PFSK-1 (cell line): Measurements from ENCODE around the gene MACROD1.

Source experiments
- FOXP2 ChIP-seq: optimal IDR thresholded peaks from 2 replicates; pipeline ENCODE3; 2011; ENCODE audit warnings: borderline replicate concordance, control low read depth, inconsistent platforms; ENCODE audit not compliant: insufficient read depth; ENCODE audit errors: extremely low read length, extremely low read depth
- POLR2AphosphoS5 ChIP-seq: IDR thresholded peaks from 2 replicates; pipeline ENCODE4 v1.6.1; 2012; ENCODE audit warnings: low read depth, mild to moderate bottlenecking, control low read depth, low read length, moderate library complexity
- REST ChIP-seq, 2 experiments: IDR thresholded peaks; 2 replicates each; pipeline versions ENCODE4 v1.6.1 to v1.8.0; 2011 to 2012; ENCODE audit warnings: low read depth in 2 of 2, low read length in 2 of 2, control low read depth in 1 of 2, inconsistent platforms in 1 of 2, mild to moderate bottlenecking in 1 of 2, moderate library complexity in 1 of 2; ENCODE audit not compliant: insufficient read depth in 1 of 2
- SIN3A ChIP-seq: IDR thresholded peaks from 2 replicates; pipeline ENCODE4 v1.6.1; 2012; ENCODE audit warnings: mild to moderate bottlenecking, low read length, moderate library complexity, borderline replicate concordance; ENCODE audit not compliant: insufficient read depth
- TAF1 ChIP-seq: IDR thresholded peaks from 2 replicates; pipeline ENCODE4 v1.6.1; 2012; ENCODE audit warnings: low read length, control low read depth, borderline replicate concordance; ENCODE audit not compliant: insufficient read depth

DNA sequence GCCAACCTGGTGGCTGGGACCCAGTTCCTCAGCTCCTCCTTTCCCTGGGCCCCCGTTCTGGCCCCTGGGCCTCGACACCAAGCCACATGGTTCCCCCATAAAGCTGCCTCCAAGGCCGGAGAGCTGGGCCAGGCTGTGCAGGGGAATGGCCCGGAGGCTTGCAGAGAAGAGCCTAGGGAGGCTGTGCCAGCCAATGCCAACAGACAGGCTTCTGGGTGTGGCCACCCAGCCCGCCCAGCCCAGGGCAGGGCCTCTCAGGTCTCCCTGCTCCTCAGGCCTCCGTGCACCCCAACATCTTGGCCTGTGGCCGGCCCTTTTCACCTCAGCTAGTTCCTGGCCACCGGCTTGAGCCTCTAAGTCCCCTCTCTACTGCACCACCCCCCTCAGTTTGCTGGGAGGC lies 147.6 kb downstream of the MACROD1 start:
- TF ChIP-seq SIN3A (no peak), POLR2AphosphoS5 (no peak), REST (IDR thresholded peaks at IDR 0.05; ENCODE audit: insufficient read depth in 1 of 2, low read depth in 2 of 2, low read length in 2 of 2) (no peak), TAF1 (no peak), FOXP2 (no peak)
